Femur (tissue), 1 donor: Measurements from ENCODE around the gene ATOH8.
A peak's percentile ranks its signal among the peaks of the same experiment; 100 is the strongest.

ENCODE experiments used
- DNase-seq: peaks from one replicate; pipeline ENCODE4 v3.0.0-alpha.2; 2017

ATOH8 gene

GRCh38 chr2:85773692-85774091 is 19.9 kb downstream of the ATOH8 start:
- no peak for DNase-seq

- no peak for DNase-seq
Measured at GRCh38 chr2:85774126-85774978, 20.6 kb downstream of the ATOH8 start.

GRCh38 chr2:85775406-85776381 is 21.9 kb downstream of the ATOH8 start:
- no peak for DNase-seq

GRCh38 chr2:85776672-85777071 is 22.9 kb downstream of the ATOH8 start:
- DNase-seq: no peak

GRCh38 chr2:85777441-85777861 is 23.7 kb downstream of the ATOH8 start:
- peak; percentile 64 for DNase-seq

- no peak for DNase-seq
Measured at GRCh38 chr2:85778646-85779379, 25.0 kb downstream of the ATOH8 start.

- DNase-seq: no peak
Measured at GRCh38 chr2:85779641-85780315, 26.0 kb downstream of the ATOH8 start.

- DNase-seq: no peak
Measured at GRCh38 chr2:85780316-85781012, 26.7 kb downstream of the ATOH8 start.

- DNase-seq: no peak
Measured at GRCh38 chr2:85781013-85781332, 27.2 kb downstream of the ATOH8 start.

GRCh38 chr2:85783796-85784195 is 30.0 kb downstream of the ATOH8 start:
- DNase-seq: no peak

- DNase-seq: no peak
Measured at GRCh38 chr2:85784474-85784986, 30.7 kb downstream of the ATOH8 start.

- peak; percentile 90 for DNase-seq
Measured at GRCh38 chr2:85785027-85785822, 31.4 kb downstream of the ATOH8 start.

GRCh38 chr2:85785871-85786270 is 32.1 kb downstream of the ATOH8 start:
- no peak for DNase-seq

- no peak for DNase-seq
Measured at GRCh38 chr2:85786444-85786843, 32.7 kb downstream of the ATOH8 start.

- DNase-seq: no peak
Measured at GRCh38 chr2:85786865-85787264, 33.1 kb downstream of the ATOH8 start.

GRCh38 chr2:85787282-85787980 is 33.6 kb downstream of the ATOH8 start:
- DNase-seq: no peak

- no peak for DNase-seq
Measured at GRCh38 chr2:85787981-85788340, 34.2 kb downstream of the ATOH8 start.

GRCh38 chr2:85788603-85789002 is 34.8 kb downstream of the ATOH8 start:
- DNase-seq: no peak

- no peak for DNase-seq
Measured at GRCh38 chr2:85789271-85789670, 35.5 kb downstream of the ATOH8 start.

GRCh38 chr2:85790032-85790431 is 36.2 kb downstream of the ATOH8 start:
- no peak for DNase-seq
